Central memory CD8-positive, alpha-beta T cell (primary cell): Measurements from ENCODE around the gene STX1A.
A peak's percentile ranks its signal among the peaks of the same experiment; 100 is the strongest.
"Not testable (repeated sequence)": the region's sequence is repeated elsewhere in the genome, so short reads cannot be mapped to it uniquely, and the experiment has no call there.

ENCODE experiments used
- ATAC-seq: fragments of 150-1000 bp; cut with Tn5 transposase; replicated peaks from 2 replicates; pipeline ENCODE4 v1.10.0; 2022; ENCODE audit warnings: mild to moderate bottlenecking, moderate FRiP score, moderate number of reproducible peaks; ENCODE audit not compliant: poor library complexity, severe bottlenecking; ENCODE audit errors: extremely low read depth
- DNase-seq, 2 donors: peaks; one replicate each; pipeline ENCODE4 v3.0.0; 2021; ENCODE audit warnings: low spot score in 2 of 2
- H3K27ac Mint-ChIP-seq: one replicate; pipeline ENCODE4 v1.8.0; 2022; ENCODE audit warnings: low read depth, mild to moderate bottlenecking, moderate library complexity, mixed read lengths
- H3K27me3 Mint-ChIP-seq: one replicate; pipeline ENCODE4 v1.8.0; 2022; ENCODE audit warnings: mixed read lengths
- H3K36me3 Mint-ChIP-seq: one replicate; pipeline ENCODE4 v1.8.0; 2022; ENCODE audit warnings: mild to moderate bottlenecking, moderate library complexity, mixed read lengths; ENCODE audit not compliant: insufficient read depth
- H3K4me1 Mint-ChIP-seq: one replicate; pipeline ENCODE4 v1.8.0; 2022; ENCODE audit warnings: mixed read lengths
- H3K4me3 Mint-ChIP-seq: one replicate; pipeline ENCODE4 v1.8.0; 2022; ENCODE audit warnings: mild to moderate bottlenecking, moderate library complexity, mixed read lengths
- H3K9me3 Mint-ChIP-seq: one replicate; pipeline ENCODE4 v1.8.0; 2022; ENCODE audit warnings: mixed read lengths

Gene STX1A

GRCh38 chr7:73682745-73683055 is 36.8 kb downstream of the STX1A start:
- Mint-ChIP-seq H3K4me3 (peak overlapping the region; percentile 96), H3K4me1 (peaks cover 29% of the 10 kb centered on the region), H3K36me3 (peaks cover 27% of the 10 kb centered on the region), H3K9me3 (no peaks in the 10 kb centered on the region), H3K27me3 (no peaks in the 10 kb centered on the region), H3K27ac (peak overlapping the region; percentile 93)
- DNase-seq (no peak), ATAC-seq (no peak)

DNA sequence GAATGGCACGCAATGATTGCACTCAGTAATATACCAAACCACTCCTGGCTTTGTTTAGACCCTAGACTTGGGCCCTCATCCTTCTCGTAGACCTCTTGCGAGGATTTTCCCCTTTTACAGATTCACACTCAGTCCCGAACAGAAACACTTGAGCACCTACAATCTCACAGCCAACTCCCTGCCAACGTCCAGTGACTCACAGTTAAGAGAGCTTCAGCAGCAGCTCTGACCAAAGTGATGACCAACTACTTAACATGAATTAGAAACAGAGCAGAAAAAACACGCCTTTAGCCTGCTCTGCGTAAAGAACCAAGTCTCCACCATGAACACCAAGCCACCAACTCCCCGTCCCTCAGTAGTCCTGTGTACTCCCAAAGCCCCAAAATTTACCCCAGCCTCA is 38.4 kb downstream of the STX1A start:
- DNase-seq (no peak), ATAC-seq (no peak)
- Mint-ChIP-seq H3K27me3 (no peaks in the 10 kb centered on the region), H3K4me3 (peak overlapping the region; percentile 96), H3K4me1 (peaks cover 29% of the 10 kb centered on the region), H3K27ac (no peak overlapping the region), H3K36me3 (peaks cover 24% of the 10 kb centered on the region), H3K9me3 (no peaks in the 10 kb centered on the region)

DNA sequence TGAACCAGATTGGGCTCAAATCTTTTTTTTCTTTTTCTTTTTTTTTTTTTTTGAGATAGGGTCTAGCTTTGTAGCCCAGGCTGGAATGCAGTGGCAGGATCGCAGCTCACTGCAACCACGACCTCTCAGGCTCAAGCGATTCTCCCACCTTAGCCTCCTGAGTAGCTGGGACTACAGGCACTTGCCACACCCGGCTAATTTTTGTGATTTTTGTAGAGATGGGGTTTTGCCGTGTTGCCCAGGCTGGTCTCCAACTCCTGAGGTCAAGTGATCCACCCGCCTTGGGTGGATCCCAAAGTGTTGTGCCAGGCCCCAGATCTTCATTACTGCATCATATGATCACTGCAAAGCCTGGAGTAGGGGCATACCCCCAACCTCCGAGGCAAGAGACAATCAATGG is 39.0 kb downstream of the STX1A start:
- DNase-seq = no peak
- Mint-ChIP-seq H3K9me3 (no peaks in the 10 kb centered on the region), H3K27me3 (no peaks in the 10 kb centered on the region), H3K4me1 (peaks cover 29% of the 10 kb centered on the region), H3K4me3 (no peak overlapping the region), H3K27ac (no peak overlapping the region), H3K36me3 (peaks cover 24% of the 10 kb centered on the region)
- no peak for ATAC-seq

GRCh38 chr7:73679709-73680108 is 39.8 kb downstream of the STX1A start:
- Mint-ChIP-seq H3K4me3 (no peak overlapping the region), H3K27me3 (no peaks in the 10 kb centered on the region), H3K9me3 (no peaks in the 10 kb centered on the region), H3K36me3 (peaks cover 24% of the 10 kb centered on the region), H3K4me1 (peaks cover 29% of the 10 kb centered on the region), H3K27ac (no peak overlapping the region)
- DNase-seq (no peak), ATAC-seq (no peak)

DNA sequence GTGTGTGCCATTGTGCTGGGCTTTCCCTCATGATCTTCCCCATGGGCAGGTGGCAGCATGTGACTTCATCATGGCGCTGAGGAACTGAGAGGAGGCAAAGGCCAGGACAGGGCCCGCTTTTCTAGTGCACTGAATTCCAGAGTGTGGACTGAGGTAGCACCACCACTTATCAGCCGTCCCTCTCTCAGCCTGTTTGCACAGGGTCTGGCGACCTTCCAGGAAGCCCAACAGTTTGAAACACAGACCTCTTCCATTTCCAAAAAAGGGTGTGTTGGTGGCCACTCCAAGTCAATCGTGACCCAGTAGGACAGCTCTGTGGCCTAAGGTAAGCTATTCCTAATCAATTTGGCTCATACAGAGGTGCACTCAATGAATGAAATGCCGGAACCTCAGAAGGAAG is 40.6 kb downstream of the STX1A start:
- Mint-ChIP-seq H3K27ac (no peak overlapping the region), H3K4me3 (no peak overlapping the region), H3K36me3 (peaks cover 24% of the 10 kb centered on the region), H3K4me1 (peaks cover 25% of the 10 kb centered on the region), H3K9me3 (no peaks in the 10 kb centered on the region), H3K27me3 (no peaks in the 10 kb centered on the region)
- DNase-seq (no peak), ATAC-seq (no peak)

GRCh38 chr7:73676062-73676461 is 43.4 kb downstream of the STX1A start:
- DNase-seq, H3K4me1 Mint-ChIP-seq, ATAC-seq, H3K27ac Mint-ChIP-seq, H3K9me3 Mint-ChIP-seq, H3K4me3 Mint-ChIP-seq, H3K27me3 Mint-ChIP-seq: not testable (repeated sequence)
- peaks cover 11% of the 10 kb centered on the region for H3K36me3 Mint-ChIP-seq

DNA sequence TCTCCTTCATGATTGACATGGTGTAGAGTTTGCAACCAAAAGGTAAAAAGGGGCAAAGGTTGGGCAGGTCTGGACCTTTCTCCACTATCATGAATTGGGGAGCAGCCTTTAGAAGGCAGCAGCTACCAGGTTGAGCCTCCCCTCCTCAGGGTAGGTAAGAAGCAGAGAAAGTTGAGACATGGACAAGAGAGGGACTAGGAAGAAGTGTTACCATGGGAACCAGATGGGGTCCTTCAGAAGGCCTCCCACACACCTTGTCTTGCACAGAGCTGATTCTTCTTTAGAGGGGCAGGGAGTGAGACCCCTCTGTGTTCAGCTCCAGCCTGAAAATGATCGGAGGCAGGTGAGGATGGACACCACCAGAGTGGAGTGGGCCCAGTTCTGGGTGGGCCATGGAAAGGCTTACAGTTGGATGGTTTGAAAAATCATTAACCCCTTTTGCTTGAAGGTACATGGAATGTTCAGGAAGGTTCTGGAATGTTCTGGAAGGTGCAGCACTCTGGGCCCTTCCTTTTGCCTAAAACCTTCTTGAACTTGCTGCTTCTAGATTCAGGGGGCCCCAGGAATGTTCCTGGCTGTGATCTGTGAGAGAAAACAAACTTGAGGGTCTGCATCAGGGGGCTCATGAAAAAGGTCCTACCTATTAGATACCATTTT is 44.9 kb downstream of the STX1A start:
- H3K27ac Mint-ChIP-seq = no peak overlapping the region
- H3K4me1 Mint-ChIP-seq = no peaks in the 10 kb centered on the region
- no peaks in the 10 kb centered on the region for H3K9me3 Mint-ChIP-seq
- peaks cover 6% of the 10 kb centered on the region for H3K36me3 Mint-ChIP-seq
- no peak overlapping the region for H3K4me3 Mint-ChIP-seq
- no peak for ATAC-seq
- H3K27me3 Mint-ChIP-seq = no peaks in the 10 kb centered on the region
- no peak for DNase-seq

DNA sequence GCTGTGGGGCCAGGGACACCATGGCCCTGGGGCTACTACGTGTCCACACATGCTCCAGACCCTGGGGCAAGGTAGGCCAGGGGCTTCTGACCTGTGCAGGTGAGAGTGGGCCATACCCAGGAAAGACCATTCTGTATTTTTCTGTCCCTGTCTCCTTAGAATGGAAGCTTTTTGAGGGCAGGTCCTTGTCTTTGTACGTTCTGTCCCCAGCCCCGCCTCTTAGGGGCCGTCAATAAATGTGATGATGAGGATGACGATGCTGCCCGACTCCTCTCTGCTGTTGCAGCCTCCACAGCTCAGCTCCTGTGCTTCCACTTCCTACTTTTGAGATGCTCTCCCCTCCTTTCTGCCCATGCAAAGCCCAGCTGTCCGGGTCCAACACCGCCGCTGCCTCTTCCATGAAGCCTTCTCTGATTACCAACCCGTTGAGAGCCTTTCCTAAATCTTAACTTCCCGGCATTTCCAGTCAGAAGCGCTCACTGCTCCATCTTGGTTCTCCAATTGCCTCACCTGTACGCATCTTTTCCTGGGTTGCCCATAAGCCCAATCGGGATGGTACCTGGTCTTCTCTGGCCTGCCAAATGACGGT is 47.5 kb downstream of the STX1A start:
- no peaks in the 10 kb centered on the region for H3K9me3 Mint-ChIP-seq
- no peak overlapping the region for H3K27ac Mint-ChIP-seq
- H3K4me3 Mint-ChIP-seq = no peak overlapping the region
- peaks cover 8% of the 10 kb centered on the region for H3K4me1 Mint-ChIP-seq
- DNase-seq (no peak), ATAC-seq (no peak)
- peaks cover 3% of the 10 kb centered on the region for H3K36me3 Mint-ChIP-seq
- H3K27me3 Mint-ChIP-seq = no peaks in the 10 kb centered on the region

DNA sequence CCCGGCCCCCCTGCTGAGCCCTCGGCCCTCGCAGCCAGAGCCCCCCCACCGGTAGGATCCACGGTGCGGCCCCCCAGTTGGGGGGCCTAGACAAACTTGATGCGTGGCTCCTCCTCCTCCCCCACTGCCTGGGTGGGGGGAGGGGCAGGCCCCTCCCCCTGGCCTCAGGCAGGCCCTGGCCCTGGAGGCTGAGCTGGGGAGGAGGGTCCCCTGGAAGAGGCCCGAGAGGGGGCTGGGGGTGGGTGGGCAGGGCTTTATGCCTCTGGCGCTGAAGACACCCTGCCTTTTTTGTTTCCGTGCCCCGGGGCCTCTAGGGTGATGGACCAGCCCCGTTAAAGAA is 48.2 kb downstream of the STX1A start:
- Mint-ChIP-seq H3K9me3 (no peaks in the 10 kb centered on the region), H3K27me3 (no peaks in the 10 kb centered on the region), H3K36me3 (peaks cover 3% of the 10 kb centered on the region), H3K4me3 (no peak overlapping the region), H3K4me1 (peaks cover 8% of the 10 kb centered on the region), H3K27ac (no peak overlapping the region)
- ATAC-seq (no peak), DNase-seq (no peak)

DNA sequence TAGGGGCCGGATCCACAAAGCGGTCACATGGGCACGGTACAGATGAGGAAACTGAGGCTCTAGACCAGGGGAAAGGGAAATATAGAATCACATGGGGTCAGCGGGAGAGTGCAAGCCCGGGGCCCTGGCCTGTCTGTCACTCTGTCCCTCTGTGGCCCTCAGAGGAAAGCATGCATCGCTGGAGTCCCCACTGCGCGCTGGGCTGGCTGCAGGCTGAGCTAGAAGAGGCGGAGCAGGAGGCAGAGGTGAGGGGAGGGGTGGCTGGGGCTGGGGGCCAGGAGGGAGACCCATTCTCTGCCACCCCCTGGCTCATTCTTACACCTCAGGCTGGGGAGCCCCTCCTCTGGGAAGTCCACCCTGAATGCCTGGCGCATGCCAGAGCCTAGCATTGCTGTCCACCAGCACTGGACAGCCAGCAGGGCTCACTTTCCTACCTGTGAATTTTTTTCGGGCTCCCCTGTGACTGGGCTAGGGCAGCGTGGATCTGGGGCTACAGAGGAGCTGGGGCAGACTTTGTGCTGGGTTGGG is 49.5 kb downstream of the STX1A start:
- Mint-ChIP-seq H3K27me3 (peaks cover 13% of the 10 kb centered on the region), H3K4me1 (peaks cover 8% of the 10 kb centered on the region), H3K9me3 (no peaks in the 10 kb centered on the region), H3K4me3 (no peak overlapping the region), H3K27ac (no peak overlapping the region), H3K36me3 (peaks cover 3% of the 10 kb centered on the region)
- ATAC-seq (no peak), DNase-seq (no peak)

GRCh38 chr7:73669288-73669701 is 50.2 kb downstream of the STX1A start:
- no peak overlapping the region for H3K4me3 Mint-ChIP-seq
- no peak overlapping the region for H3K27ac Mint-ChIP-seq
- no peak for DNase-seq
- H3K4me1 Mint-ChIP-seq = peaks cover 8% of the 10 kb centered on the region
- peaks cover 3% of the 10 kb centered on the region for H3K36me3 Mint-ChIP-seq
- no peaks in the 10 kb centered on the region for H3K9me3 Mint-ChIP-seq
- peaks cover 19% of the 10 kb centered on the region for H3K27me3 Mint-ChIP-seq
- ATAC-seq = no peak

GRCh38 chr7:73668886-73669230 is 50.6 kb downstream of the STX1A start:
- no peak for DNase-seq
- no peak overlapping the region for H3K27ac Mint-ChIP-seq
- peak overlapping the region; percentile 80 for H3K4me3 Mint-ChIP-seq

GRCh38 chr7:73668103-73668885 is 51.2 kb downstream of the STX1A start:
- peak overlapping the region; percentile 80 for H3K4me3 Mint-ChIP-seq
- ATAC-seq (peak; percentile 7), DNase-seq (no peak)
- H3K4me1 Mint-ChIP-seq = peaks cover 8% of the 10 kb centered on the region
- H3K36me3 Mint-ChIP-seq = peaks cover 3% of the 10 kb centered on the region
- peaks cover 29% of the 10 kb centered on the region for H3K27me3 Mint-ChIP-seq
- no peaks in the 10 kb centered on the region for H3K9me3 Mint-ChIP-seq
- H3K27ac Mint-ChIP-seq = no peak overlapping the region

More at GRCh38 chr7:73668886-73669230, 50.6 kb downstream of the STX1A start:
- no peak for ATAC-seq
- H3K36me3 Mint-ChIP-seq = peaks cover 3% of the 10 kb centered on the region
- H3K27me3 Mint-ChIP-seq = peaks cover 24% of the 10 kb centered on the region
- peaks cover 8% of the 10 kb centered on the region for H3K4me1 Mint-ChIP-seq
- no peaks in the 10 kb centered on the region for H3K9me3 Mint-ChIP-seq
